K562 (cell line): Measurements from ENCODE around the gene MXRA7. TPM values are rescaled to one million over a fixed set of nuclear protein-coding genes. Genes with fewer than 3 reads are reported as not detected.
A peak's percentile ranks its signal among the peaks of the same experiment; 100 is the strongest.

Experiments used
- BDP1 ChIP-seq: IDR thresholded peaks from 3 replicates; pipeline ENCODE4 v1.6.1; 2011; ENCODE audit not compliant: insufficient read length, insufficient read depth
- CEBPB ChIP-seq: fragments of 450-650 bp; IDR thresholded peaks from 2 replicates; pipeline ENCODE4 v1.6.1; 2016; ENCODE audit warnings: missing genetic modification characterization, missing compliant biosample characterization
- CUX1 ChIP-seq: fragments of 200-800 bp; sonication (Bioruptor generic); IDR thresholded peaks from 2 replicates; pipeline ENCODE4 v1.6.1; 2016; ENCODE audit warnings: missing genetic modification characterization, missing compliant biosample characterization
- ELF2 ChIP-seq: fragments of 250-450 bp; sonication (Bioruptor Pico); IDR thresholded peaks from 2 replicates; pipeline ENCODE4 v1.5.0; 2021; ENCODE audit warnings: mild to moderate bottlenecking
- HBP1 ChIP-seq: fragments of 450-650 bp; formaldehyde crosslinking; IDR thresholded peaks from 2 replicates; pipeline ENCODE4 v1.4.0; 2022; ENCODE audit warnings: missing genetic modification characterization
- HDAC1 ChIP-seq, 2 experiments: fragments of 450-650 bp; IDR thresholded peaks; 2 replicates each; pipeline ENCODE4 v1.6.1; 2016 to 2017; ENCODE audit warnings: inconsistent platforms in 1 of 2, mild to moderate bottlenecking in 1 of 2, moderate library complexity in 1 of 2
- KLF16 ChIP-seq: IDR thresholded peaks from 2 replicates; pipeline ENCODE4 v1.6.1; 2016; ENCODE audit warnings: antibody characterized with exemption
- PCBP2 ChIP-seq: fragments of 200-400 bp; formaldehyde crosslinking; IDR thresholded peaks from 2 replicates; pipeline ENCODE4 v1.6.1; 2018; ENCODE audit warnings: low read length, low read depth, mild to moderate bottlenecking, moderate library complexity; ENCODE audit not compliant: poor library complexity, severe bottlenecking
- PRDM10 ChIP-seq: fragments of 450-650 bp; IDR thresholded peaks from 2 replicates; pipeline ENCODE4 v1.6.1; 2018; ENCODE audit not compliant: partially characterized antibody
- RBM25 ChIP-seq: fragments of 200-400 bp; formaldehyde crosslinking; IDR thresholded peaks from 2 replicates; pipeline ENCODE4 v1.6.1; 2018; ENCODE audit warnings: low read length, low read depth, moderate library complexity; ENCODE audit not compliant: severe bottlenecking
- RFX1 ChIP-seq: fragments of 450-650 bp; IDR thresholded peaks from 2 replicates; pipeline ENCODE4 v1.6.1; 2016; ENCODE audit warnings: mild to moderate bottlenecking, moderate library complexity
- SMARCE1 ChIP-seq: fragments of 450-650 bp; IDR thresholded peaks from 2 replicates; pipeline ENCODE4 v1.7.1; 2016; ENCODE audit warnings: mild to moderate bottlenecking
- SP1 ChIP-seq: sonication (generic); formaldehyde crosslinking; IDR thresholded peaks from 2 replicates; pipeline ENCODE4 v1.8.1; 2022; ENCODE audit warnings: mild to moderate bottlenecking, missing genetic modification reagents
- TRIM24 ChIP-seq, 2 experiments: fragments of 450-650 bp; IDR thresholded peaks; 2 replicates each; pipeline ENCODE4 v1.6.1; 2016
- ZNF143 ChIP-seq: sonication (generic); formaldehyde crosslinking; IDR thresholded peaks from 2 replicates; pipeline ENCODE4 v1.9.0; 2022; ENCODE audit warnings: mild to moderate bottlenecking, missing genetic modification reagents
- ZNF232 ChIP-seq: sonication (generic); formaldehyde crosslinking; IDR thresholded peaks from 2 replicates; pipeline ENCODE4 v1.8.0; 2022; ENCODE audit warnings: mild to moderate bottlenecking, missing genetic modification reagents
- polyA plus RNA-seq, 8 experiments: library from polyadenylated mRNA; depleted of rRNA in 4 of 8; stranded (reverse) in 5 of 8; unstranded in 3 of 8; fragments of >200 nt; fragmentation: Nextera tagmentation in 2 of 8; fragmentation: Illumina TruSeq in 1 of 8; extraction: Ambion mirVana in 2 of 8; extraction: Trizol in 1 of 8; gene quantifications; 2 replicates each; pipeline versions ENCODE4 v1.2.1 to v1.2.3, GENCODE V29; 2011 to 2014; ENCODE audit warnings: inconsistent platforms in 1 of 8, missing spikeins in 1 of 8
- total RNA-seq, 7 experiments: library from RNA; depleted of rRNA in 6 of 7; stranded (reverse); fragments of >200 nt in 6 of 7; fragmentation: Illumina TruSeq in 2 of 7; extraction: Trizol in 2 of 7; gene quantifications; 2 replicates each; pipeline versions ENCODE4 v1.2.1 to v1.2.3, GENCODE V29; 2011 to 2021; ENCODE audit warnings: low replicate concordance in 1 of 7

The MXRA7 gene
- total and polyA plus RNA-seq, 9 of the 15 experiments (the other 6 are each of a cell fraction or from before 2014, with no cell fraction given) = 2.6 to 38.4 (median 14.3) TPM

- no peak for TF ChIP-seq PCBP2
- peak; percentile 36; the same call in 1 of the 2 replicates for TF ChIP-seq KLF16
- TF ChIP-seq SMARCE1 = peak; percentile 79; the same call in 1 of the 2 replicates
- no peak for TF ChIP-seq BDP1
- TF ChIP-seq RFX1 = no peak
- TF ChIP-seq TRIM24 (IDR thresholded peaks at IDR 0.05) = peak; percentile 87 to 91
- no peak for TF ChIP-seq RBM25
- TF ChIP-seq CEBPB (tag) = no peak
- TF ChIP-seq PRDM10 = peak; percentile 10
- peak; percentile 80; the same call in 1 of the 2 replicates for TF ChIP-seq HBP1 (CRISPR knock-in tag)
- TF ChIP-seq CUX1 = no peak
- TF ChIP-seq ZNF232 (CRISPR knock-in tag) = no peak
- TF ChIP-seq HDAC1 (IDR thresholded peaks at IDR 0.05) = peak in 1 of 2 experiments; percentile 95; a peak in 2 of 4 replicates
- no peak for TF ChIP-seq SP1 (CRISPR knock-in tag)
- TF ChIP-seq ELF2 (CRISPR knock-in tag) = no peak
- TF ChIP-seq ZNF143 (CRISPR knock-in tag) = no peak; the same call in 1 of the 2 replicates
Measured at GRCh38 chr17:76697702-76698465, 12.9 kb downstream of the MXRA7 start (continued).
